ENCODE results near the gene CACNA1H.

Gene CACNA1H

DNA sequence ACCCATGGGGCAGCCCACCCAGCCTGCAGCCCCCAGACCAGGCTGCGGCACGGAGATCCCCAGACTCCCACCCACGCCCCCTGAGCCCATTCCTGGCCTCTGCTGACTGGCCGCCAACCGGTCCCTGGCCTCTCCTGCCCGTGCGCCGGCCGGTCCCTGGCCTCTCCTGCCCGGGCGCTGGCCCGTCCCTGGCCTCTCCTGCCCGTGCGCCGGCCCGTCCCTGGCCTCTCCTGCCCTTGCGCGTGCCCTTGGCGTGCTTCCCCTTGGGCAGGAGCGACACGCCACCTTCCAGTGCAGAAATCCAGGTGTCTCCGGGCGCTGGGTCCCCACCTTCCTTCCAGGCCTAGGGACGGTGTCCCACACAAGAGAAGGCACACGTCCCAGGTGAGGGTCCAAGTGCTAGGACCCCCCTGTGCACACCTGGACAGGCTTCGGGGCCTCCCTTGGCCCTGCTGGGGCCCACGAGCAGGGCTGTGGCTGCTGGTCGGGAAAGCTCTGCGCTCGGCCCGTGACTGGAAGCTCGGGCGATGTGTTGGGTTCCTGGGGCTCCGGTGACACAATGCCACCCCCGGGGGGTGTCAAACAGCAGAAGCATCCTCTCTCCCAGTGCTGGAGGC lies 21.4 kb upstream of the CACNA1H start:
- no peak overlapping the region for H3K27ac Mint-ChIP-seq
- no peaks in the 10 kb centered on the region for H3K9me3 Mint-ChIP-seq
- H3K36me3 Mint-ChIP-seq: no peaks in the 10 kb centered on the region
- H3K4me3 Mint-ChIP-seq: no peak overlapping the region
- H3K27me3 Mint-ChIP-seq: no peaks in the 10 kb centered on the region
- H3K4me1 Mint-ChIP-seq: no peaks in the 10 kb centered on the region

DNA sequence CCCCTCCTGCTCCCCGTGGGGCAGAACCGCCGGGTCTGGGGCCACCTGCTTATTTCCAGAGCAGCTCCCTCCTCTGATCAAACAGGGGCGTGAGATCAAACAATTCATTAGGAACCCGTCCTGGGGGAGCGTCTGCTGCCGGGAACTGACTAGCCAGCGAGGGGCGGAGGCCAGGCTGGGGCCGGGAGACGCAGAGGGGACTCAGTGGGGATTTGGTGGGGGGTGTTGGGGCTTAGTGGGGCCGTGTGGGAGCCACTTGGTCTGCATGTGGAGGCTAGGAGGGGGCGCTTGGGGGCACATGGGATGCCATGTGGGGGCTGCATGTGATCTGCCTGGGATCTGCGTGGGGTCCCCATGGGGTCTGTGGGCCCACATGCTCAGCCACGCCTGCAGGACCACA lies 20.5 kb upstream of the CACNA1H start:
- H3K36me3 Mint-ChIP-seq: no peaks in the 10 kb centered on the region
- H3K4me1 Mint-ChIP-seq: no peaks in the 10 kb centered on the region
- H3K27ac Mint-ChIP-seq: no peak overlapping the region

DNA sequence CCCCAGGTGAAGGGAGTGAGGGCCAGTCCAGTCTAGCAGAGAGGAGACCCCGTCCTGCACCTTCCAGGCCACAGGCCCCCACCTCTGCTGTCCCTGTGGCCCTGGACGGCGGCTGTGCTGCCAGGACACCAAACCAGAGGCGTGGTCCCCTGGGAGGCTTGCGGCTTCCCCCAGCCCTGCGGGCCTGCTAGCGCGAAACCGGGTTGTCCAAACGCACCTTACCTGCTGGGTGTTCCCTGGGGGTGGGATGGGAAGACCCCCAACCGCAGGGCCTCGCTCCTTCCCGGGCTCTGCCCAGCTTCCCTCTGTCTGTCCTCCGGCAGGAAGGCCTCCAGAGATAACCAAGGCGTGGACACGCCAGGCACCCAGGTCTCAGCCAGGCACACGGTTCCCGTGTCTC lies 19.6 kb upstream of the CACNA1H start:
- no peaks in the 10 kb centered on the region for H3K36me3 Mint-ChIP-seq
- no peaks in the 10 kb centered on the region for H3K4me1 Mint-ChIP-seq
- H3K9me3 Mint-ChIP-seq: no peaks in the 10 kb centered on the region
- no peaks in the 10 kb centered on the region for H3K27me3 Mint-ChIP-seq
- no peak overlapping the region for H3K4me3 Mint-ChIP-seq
- no peak overlapping the region for H3K27ac Mint-ChIP-seq

More for the DNA sequence above, 20.5 kb upstream of the CACNA1H start:
- Mint-ChIP-seq H3K4me3 (no peak overlapping the region), H3K27me3 (no peaks in the 10 kb centered on the region), H3K9me3 (no peaks in the 10 kb centered on the region)

DNA sequence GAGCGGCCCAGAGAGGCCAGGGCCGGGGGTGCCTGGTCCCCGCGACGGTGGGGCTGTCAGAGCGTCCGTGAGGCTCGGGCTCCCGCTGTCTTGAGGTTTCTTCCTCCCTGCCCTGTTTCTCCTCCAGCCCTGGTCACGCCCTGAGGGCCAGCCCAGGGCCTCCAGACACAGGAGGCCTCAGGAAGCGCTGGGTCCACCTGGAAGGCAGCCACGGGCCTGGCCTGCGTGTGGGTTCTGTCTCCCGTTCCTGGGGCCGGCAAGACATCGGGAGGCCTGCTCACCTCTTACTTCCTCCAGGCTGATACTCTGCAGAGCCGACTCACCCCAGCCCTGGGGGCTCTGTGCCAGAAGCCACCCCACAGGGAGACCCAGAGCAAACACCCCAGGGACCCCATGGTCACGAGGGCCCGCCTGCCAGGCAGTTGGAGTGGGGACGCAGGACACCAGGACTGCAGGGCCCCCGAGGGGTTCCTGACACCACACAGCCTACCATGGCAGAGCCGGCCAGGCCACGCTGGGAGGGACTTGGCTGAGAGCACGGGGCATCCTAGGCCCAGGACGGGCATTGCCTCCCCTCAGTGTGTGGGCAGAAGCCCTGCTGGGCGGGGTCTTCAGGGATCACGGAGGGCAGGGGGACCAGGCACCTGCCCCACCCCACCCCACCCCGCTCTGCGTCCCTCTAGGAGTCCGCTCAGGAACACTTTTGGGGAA lies 18.9 kb upstream of the CACNA1H start:
- Mint-ChIP-seq H3K27ac (no peak overlapping the region), H3K27me3 (no peaks in the 10 kb centered on the region), H3K4me1 (no peaks in the 10 kb centered on the region), H3K9me3 (no peaks in the 10 kb centered on the region), H3K4me3 (no peak overlapping the region), H3K36me3 (no peaks in the 10 kb centered on the region)

DNA sequence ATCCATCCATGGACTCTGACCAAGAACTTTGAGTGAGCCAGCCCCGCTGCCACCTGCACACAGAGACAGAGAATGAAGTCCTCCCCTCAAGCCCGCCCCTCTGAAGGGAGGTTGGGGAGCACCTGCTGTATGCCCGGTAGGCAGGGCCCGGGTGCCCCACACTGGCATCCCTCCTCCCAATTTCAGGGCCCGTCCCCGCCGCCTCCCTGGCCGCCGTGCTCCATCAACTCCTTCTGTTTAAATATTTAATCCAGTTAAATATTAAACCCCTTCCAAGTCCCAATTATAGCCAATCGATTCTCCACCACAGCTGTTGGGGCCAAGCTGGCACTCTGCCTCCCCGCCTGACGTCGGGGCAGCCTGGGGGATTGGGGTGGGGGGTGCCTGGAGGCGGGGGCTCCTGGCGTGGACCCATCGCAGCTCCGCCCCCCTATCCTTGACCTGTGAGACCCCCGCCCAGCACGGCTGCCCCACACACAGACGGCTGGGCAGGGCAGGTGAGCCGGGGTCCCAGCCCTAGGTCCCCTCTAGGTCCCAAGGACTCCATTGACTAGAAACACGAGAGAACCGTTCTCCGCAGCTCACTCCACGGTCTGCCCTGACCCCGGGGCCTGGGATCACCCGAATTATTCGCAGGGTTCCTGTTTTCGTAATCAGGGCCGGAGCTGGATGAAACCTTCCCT lies 18.0 kb upstream of the CACNA1H start:
- no peaks in the 10 kb centered on the region for H3K9me3 Mint-ChIP-seq
- H3K27me3 Mint-ChIP-seq: no peaks in the 10 kb centered on the region
- H3K36me3 Mint-ChIP-seq: no peaks in the 10 kb centered on the region
- H3K4me1 Mint-ChIP-seq: no peaks in the 10 kb centered on the region
- H3K27ac Mint-ChIP-seq: no peak overlapping the region
- H3K4me3 Mint-ChIP-seq: no peak overlapping the region

DNA sequence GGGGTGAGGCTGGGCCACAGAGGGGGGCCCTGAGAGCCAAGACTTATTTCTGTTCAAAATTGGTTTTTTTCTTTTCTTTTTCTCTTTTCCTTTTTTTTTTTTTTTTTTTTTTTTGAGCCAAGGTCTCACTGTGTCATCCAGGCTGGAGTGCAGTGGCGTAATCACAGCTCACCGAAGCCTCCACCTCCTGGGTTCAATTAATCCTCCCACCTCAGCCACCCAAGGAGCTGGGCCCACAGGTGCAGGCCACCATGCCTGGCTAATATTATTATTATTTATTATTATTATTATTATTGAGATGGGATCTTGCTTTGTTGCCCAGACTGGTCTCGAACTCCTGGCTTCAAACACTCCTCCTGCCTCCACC lies 17.5 kb upstream of the CACNA1H start:
- H3K36me3 Mint-ChIP-seq: no peaks in the 10 kb centered on the region
- H3K27ac Mint-ChIP-seq: no peak overlapping the region
- H3K9me3 Mint-ChIP-seq: no peaks in the 10 kb centered on the region
- no peaks in the 10 kb centered on the region for H3K4me1 Mint-ChIP-seq
- H3K4me3 Mint-ChIP-seq: no peak overlapping the region
- H3K27me3 Mint-ChIP-seq: no peaks in the 10 kb centered on the region

DNA sequence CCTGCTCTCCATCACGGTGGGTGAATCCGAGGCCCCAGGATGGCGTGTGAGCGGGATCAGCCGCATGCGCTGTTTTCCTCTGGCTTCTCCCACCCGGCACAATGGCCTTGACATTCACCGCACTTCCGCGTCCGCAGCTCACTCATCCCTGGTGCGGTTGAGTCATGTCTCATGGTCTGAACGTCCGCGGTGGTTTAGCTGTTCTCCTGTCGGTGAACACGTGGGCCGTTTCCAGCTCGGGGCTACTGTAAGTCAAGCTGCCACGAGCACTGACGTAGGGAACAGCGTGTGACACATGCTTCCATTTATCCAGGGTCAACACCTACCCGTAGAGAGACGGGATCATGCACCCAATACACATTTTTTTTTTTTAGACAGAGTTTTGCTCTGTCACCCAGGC lies 15.3 kb upstream of the CACNA1H start:
- no peaks in the 10 kb centered on the region for H3K9me3 Mint-ChIP-seq
- no peaks in the 10 kb centered on the region for H3K4me1 Mint-ChIP-seq
- no peak overlapping the region for H3K27ac Mint-ChIP-seq
- no peak overlapping the region for H3K4me3 Mint-ChIP-seq
- H3K27me3 Mint-ChIP-seq: no peaks in the 10 kb centered on the region
- no peaks in the 10 kb centered on the region for H3K36me3 Mint-ChIP-seq

DNA sequence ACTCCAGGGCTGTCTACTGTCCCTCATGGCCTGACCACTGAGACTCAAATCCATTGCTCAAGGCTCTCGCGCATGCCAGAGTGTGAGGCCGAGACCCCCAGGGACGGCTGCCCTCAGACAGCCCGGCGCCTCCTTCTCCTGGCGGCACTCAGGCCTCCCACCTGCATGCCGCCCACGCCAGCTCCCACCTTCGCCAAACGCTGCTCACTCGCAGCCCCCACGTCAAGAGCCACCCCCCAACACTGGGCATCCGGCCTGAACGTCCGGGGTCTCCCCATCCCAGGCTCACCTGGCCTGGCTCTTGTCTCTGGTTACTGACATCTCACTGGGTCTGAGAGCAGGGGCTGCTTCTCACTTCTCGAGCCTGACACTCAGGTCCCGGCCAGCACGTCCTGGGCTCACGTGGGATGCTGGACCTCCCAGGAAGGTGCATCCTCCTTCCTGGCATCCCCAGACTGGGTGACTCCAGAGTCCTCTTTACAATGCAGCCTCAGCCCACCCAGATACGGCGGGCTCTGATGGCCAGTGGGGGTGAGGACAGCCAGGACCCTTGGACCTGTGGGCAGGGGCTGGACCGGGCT lies 12.2 kb upstream of the CACNA1H start:
- Mint-ChIP-seq H3K4me1 (no peaks in the 10 kb centered on the region), H3K27ac (no peak overlapping the region), H3K9me3 (no peaks in the 10 kb centered on the region), H3K27me3 (no peaks in the 10 kb centered on the region), H3K36me3 (no peaks in the 10 kb centered on the region), H3K4me3 (no peak overlapping the region)

DNA sequence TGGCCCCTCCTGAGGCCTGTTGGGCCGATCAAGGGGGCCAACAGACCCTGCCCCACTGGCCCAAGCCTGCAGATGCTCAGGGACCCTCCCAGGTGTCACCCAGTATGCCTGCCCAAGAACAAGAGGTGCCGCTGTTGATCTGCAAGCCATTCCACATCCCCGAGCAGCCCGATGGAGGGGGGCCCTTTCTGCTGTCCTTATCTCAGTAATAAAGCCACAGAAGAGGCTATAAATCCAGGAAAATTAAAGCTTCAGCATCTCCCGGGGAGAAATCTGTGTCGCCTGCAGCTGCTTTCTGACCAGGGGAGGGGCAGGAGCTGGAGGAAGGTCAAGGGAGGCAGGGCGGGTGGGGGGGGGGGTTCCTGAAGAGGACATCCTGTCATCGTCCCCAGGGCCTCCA lies 11.7 kb upstream of the CACNA1H start:
- Mint-ChIP-seq H3K9me3 (no peaks in the 10 kb centered on the region), H3K27me3 (no peaks in the 10 kb centered on the region), H3K36me3 (no peaks in the 10 kb centered on the region), H3K4me3 (no peak overlapping the region), H3K4me1 (no peaks in the 10 kb centered on the region), H3K27ac (no peak overlapping the region)

DNA sequence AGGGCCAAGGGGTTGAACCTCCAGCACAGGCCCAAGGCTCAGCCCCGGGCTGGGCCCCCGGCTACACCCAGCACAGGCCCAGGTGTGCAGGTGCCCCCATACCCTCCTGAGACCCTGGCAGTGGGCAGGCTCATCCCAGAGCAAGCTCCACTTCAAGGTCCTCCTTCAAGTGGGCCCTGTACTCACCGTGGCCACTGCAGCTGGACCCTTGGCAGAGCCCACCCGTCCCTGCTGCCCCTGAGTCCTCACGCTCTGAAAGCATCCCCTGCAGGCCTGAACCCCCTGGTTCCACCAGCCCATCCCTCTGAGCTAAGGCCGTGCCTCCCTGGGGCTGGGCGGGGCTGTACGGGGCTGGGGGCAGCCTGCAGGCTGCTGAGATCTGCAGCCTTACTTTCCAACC lies 11.2 kb upstream of the CACNA1H start:
- H3K9me3 Mint-ChIP-seq: no peaks in the 10 kb centered on the region
- no peak overlapping the region for H3K27ac Mint-ChIP-seq
- H3K27me3 Mint-ChIP-seq: no peaks in the 10 kb centered on the region
- H3K36me3 Mint-ChIP-seq: no peaks in the 10 kb centered on the region
- H3K4me3 Mint-ChIP-seq: no peak overlapping the region
- no peaks in the 10 kb centered on the region for H3K4me1 Mint-ChIP-seq

DNA sequence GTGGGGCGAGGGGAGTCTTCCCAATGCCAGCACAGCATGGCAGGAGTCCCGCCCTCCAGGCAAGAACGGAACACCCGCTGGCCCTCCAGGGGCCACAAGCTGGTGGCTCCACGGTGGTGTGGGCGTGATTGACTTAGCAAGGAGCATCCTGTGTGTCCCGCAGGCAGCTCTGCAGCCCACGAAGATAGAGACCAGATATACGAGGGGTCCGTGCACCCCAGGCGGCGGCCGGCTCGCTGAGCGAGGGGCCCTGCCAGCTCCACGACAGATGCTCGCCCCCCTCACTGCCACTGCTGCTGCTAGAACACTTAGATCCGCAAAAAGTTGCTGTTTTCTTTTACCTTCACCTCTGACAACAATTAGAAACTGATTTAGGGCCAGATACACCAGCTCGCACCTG lies 10.0 kb upstream of the CACNA1H start:
- Mint-ChIP-seq H3K27ac (no peak overlapping the region), H3K4me1 (no peaks in the 10 kb centered on the region), H3K36me3 (no peaks in the 10 kb centered on the region), H3K27me3 (no peaks in the 10 kb centered on the region), H3K4me3 (no peak overlapping the region), H3K9me3 (no peaks in the 10 kb centered on the region)

DNA sequence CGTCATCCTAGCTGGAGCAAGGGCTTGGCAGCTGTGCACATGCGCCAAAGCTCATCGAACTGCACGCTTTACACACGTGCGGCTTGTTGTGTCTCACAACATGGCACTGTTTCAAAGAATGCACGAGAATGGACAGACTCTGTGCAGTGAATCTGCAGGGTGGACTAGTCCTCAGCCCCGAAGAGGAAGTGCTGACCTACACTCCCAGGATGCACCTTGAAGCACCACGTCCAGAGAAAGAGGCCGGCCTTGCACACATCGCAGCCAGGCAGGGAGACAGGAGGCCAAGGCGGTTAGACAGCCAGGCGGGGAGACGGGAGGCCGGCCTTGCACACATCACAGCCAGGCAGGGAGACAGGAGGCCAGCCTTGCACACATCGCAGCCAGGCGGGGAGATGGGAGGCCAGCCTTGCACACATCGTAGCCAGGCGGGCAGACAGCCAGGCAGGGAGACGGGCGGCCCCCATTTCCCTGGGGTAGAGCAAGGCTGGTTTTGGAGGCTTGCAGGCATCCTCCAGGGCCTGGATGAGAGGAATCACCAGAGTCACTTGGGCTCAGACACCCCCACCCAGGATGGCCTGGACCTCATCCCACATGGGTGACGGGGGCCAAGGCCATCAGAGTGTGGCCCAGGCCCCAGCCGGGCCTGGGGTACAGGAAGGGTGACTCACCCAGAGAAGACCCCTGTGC lies 9.0 kb upstream of the CACNA1H start:
- Mint-ChIP-seq H3K36me3 (no peaks in the 10 kb centered on the region), H3K4me1 (no peaks in the 10 kb centered on the region), H3K27me3 (no peaks in the 10 kb centered on the region), H3K4me3 (no peak overlapping the region), H3K9me3 (no peaks in the 10 kb centered on the region), H3K27ac (no peak overlapping the region)

DNA sequence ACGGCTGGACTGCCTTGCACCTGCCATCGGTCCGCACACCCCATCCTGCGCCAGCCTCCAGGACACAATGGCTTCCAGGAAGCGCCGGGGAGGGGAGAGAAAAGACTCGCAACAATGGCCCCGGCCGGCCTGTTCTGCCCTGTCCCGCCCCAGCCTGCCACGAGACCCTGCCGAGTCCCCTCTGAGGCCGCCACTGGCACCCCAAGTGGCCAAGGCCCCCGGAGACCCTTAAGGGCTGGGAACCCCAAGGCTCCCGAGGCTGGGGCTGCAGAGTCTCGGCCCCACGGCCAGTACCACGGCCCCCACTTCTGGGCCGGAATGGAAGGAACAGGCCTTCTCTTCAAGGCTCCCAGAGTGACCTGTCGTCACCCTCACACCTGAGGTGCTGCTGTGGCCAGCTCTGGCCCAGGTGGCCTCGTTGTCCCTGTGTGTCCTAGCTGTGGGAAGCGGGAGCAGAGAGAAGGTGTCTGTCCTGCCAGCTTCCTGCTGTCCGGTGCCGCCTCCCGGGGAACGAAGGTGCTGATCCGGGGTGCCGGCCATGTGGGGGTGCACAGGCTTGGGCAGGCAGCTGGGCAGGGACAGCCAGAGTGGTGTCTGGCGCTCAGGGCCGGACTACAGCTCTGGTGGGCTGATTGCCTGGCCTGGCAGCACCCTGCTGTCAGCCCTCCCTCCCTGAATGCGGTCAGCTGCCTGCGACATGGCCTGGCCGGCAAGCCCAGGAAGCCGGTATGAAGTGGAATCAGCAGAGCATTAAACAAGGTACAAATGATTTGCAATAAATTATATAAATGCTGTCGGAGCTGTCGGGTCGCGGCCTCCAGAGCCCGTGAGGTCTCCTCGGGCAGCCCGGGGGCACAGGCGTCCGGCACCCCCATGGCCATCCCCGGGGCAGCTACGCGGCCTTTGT lies 8.2 kb upstream of the CACNA1H start:
- Mint-ChIP-seq H3K9me3 (no peaks in the 10 kb centered on the region), H3K27ac (no peak overlapping the region), H3K36me3 (no peaks in the 10 kb centered on the region), H3K4me3 (no peak overlapping the region), H3K27me3 (no peaks in the 10 kb centered on the region), H3K4me1 (no peaks in the 10 kb centered on the region)

DNA sequence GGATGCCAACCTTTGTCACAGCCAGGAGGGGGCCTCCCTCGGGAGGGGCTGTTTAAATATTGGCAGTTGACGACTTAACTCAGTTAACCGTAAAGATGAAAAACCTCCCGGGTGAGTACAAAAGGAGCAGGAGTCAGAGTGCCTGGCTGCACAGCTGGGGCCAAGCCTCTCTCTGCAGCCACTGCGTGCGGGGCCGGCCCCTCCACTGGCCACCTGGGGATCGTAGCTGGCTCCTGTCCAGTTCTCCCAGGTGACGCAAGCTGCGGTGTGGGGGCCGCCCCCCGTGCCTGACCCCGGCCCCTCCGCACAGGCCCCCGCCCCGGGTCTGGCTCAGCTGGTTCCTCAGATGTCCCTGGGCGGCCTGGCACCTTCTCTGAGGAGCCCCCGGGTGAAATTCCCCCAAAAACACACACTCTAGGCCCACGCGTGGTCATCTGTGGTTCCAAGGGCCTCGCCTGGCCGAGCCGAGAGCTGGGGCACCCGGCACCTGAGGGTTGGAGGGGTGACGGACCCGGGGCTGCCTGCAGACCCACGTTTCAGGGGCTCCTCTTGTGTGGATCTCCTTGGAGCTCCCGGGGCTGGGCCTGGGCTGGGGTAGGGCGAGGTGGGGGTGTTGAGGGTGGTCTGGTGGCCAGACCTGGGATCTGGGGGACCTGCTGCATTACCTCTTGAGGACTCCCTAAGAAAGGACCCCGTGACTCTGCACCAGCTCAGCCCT lies 7.4 kb upstream of the CACNA1H start:
- Mint-ChIP-seq H3K9me3 (no peaks in the 10 kb centered on the region), H3K27ac (no peak overlapping the region), H3K4me1 (no peaks in the 10 kb centered on the region), H3K4me3 (no peak overlapping the region), H3K36me3 (no peaks in the 10 kb centered on the region), H3K27me3 (no peaks in the 10 kb centered on the region)

All from activated naive CD4-positive, alpha-beta T cell treated with anti-CD3 and anti-CD28 coated beads, Interleukin-2, amount 50 U/mL, for 24 hours (primary cell).